ENCODE data around the gene AZU1.

AZU1 gene

GRCh38 chr19:855566-856120 is 28.0 kb downstream of the AZU1 start:
- DNase-seq (ENCODE audit: low read depth) = no peak

GRCh38 chr19:858284-858683 is 30.6 kb downstream of the AZU1 start:
- no peak for DNase-seq (ENCODE audit: low read depth)

- no peak for DNase-seq (ENCODE audit: low read depth)
These were observed 31.5 kb downstream of the AZU1 start, which contains the start of gene CFD for GRCh38 chr19:858868-859843. TSS of gene CFD (plus strand) at chr19:859664. CDS start at chr19:859690, 26 bp downstream.

- no peak for DNase-seq (ENCODE audit: low read depth)
These were observed 33.6 kb downstream of the AZU1 start for GRCh38 chr19:861141-861755.

- DNase-seq (ENCODE audit: low read depth) = peak; percentile 46
These were observed 34.3 kb downstream of the AZU1 start for GRCh38 chr19:861756-862580.

GRCh38 chr19:862581-863314 is 35.1 kb downstream of the AZU1 start:
- DNase-seq (ENCODE audit: low read depth) = peak; percentile 65

- no peak for DNase-seq (ENCODE audit: low read depth)
These were observed 35.6 kb downstream of the AZU1 start for GRCh38 chr19:863315-863620.

GRCh38 chr19:866769-867300 is 39.2 kb downstream of the AZU1 start:
- no peak for DNase-seq (ENCODE audit: low read depth)

- DNase-seq (ENCODE audit: low read depth) = no peak
These were observed 39.7 kb downstream of the AZU1 start for GRCh38 chr19:867301-867793.

GRCh38 chr19:867855-868457 is 40.3 kb downstream of the AZU1 start:
- no peak for DNase-seq (ENCODE audit: low read depth)

GRCh38 chr19:868458-869244 is 41.0 kb downstream of the AZU1 start:
- DNase-seq (ENCODE audit: low read depth) = no peak

GRCh38 chr19:869245-870177 is 41.9 kb downstream of the AZU1 start:
- no peak for DNase-seq (ENCODE audit: low read depth)

- no peak for DNase-seq (ENCODE audit: low read depth)
These were observed 42.7 kb downstream of the AZU1 start for GRCh38 chr19:870314-870713.

- no peak for DNase-seq (ENCODE audit: low read depth)
These were observed 43.3 kb downstream of the AZU1 start for GRCh38 chr19:870963-871401.

GRCh38 chr19:871446-872265 is 44.0 kb downstream of the AZU1 start:
- no peak for DNase-seq (ENCODE audit: low read depth)

GRCh38 chr19:872266-872951 is 44.8 kb downstream of the AZU1 start:
- peak; percentile 69 for DNase-seq (ENCODE audit: low read depth)

GRCh38 chr19:873084-873483 is 45.4 kb downstream of the AZU1 start:
- DNase-seq (ENCODE audit: low read depth) = peak; percentile 56

Measured in stimulated activated CD8-positive, alpha-beta memory T cell treated with anti-CD3 and anti-CD28 coated beads, Interleukin-12 subunit alpha, Interleukin-12 subunit beta, amount 100 ng/mL, for 1 hour (primary cell).